AG09319 (cell line): ENCODE data around the gene PRKAG2.

Source experiments
- DNase-seq: peaks from one replicate; pipeline ENCODE4 v3.0.0-alpha.2; 2010; ENCODE audit warnings: low read depth; ENCODE audit errors: extremely low read depth
- TF ChIP-seq, protein P1 (sequence below): IDR thresholded peaks from 2 replicates; pipeline ENCODE4 v1.5.1; 2011; ENCODE audit warnings: low read depth, mild to moderate bottlenecking, inconsistent platforms, low read length, moderate library complexity

The PRKAG2 gene

DNA sequence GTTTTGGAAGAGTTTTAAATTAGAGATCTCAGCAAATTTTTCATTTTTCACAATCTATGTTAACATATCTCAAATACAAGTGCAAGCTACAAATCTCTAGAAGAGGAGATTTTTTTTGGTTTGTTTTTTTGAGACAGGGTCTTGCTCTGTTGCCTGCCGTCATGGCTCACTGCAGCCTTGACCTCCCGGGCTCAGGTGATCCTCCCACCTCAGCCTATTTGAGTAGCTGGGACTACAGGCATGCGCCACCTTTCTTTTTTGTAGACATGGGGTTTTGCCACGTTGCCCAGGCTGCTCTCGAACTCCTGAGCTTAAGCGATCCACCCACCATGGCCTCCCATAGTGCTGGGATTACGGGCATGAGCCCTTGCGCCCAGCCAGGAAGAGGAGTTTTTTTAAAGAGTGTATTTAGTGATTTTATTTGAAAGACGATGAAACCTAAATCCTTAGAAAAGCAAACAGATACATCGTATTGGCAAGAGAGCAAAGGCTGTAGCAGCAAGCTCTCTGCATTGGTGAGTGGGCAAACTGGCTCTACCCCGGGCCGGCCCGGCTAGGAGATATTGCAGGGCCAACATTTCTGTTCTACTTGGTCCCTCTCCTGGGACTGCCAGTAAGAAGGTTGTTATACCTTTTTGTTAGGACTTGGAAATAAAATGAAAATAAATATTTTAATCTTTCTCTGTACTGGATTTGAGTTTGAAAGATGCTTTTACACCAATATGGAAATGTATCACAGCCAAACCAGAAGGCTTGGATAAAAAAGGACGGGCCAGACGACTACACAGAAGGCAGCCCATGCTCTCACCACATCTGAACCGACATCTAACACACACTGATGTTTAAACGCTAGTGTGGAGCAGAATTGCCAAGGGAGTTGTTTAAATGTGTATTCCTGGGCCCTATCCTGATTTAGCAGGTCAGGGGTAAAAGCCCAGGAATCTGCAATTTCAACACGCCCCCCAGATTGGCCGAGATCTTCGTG, 307.7 kb downstream of the PRKAG2 start:
- TF ChIP-seq, protein P1, sequence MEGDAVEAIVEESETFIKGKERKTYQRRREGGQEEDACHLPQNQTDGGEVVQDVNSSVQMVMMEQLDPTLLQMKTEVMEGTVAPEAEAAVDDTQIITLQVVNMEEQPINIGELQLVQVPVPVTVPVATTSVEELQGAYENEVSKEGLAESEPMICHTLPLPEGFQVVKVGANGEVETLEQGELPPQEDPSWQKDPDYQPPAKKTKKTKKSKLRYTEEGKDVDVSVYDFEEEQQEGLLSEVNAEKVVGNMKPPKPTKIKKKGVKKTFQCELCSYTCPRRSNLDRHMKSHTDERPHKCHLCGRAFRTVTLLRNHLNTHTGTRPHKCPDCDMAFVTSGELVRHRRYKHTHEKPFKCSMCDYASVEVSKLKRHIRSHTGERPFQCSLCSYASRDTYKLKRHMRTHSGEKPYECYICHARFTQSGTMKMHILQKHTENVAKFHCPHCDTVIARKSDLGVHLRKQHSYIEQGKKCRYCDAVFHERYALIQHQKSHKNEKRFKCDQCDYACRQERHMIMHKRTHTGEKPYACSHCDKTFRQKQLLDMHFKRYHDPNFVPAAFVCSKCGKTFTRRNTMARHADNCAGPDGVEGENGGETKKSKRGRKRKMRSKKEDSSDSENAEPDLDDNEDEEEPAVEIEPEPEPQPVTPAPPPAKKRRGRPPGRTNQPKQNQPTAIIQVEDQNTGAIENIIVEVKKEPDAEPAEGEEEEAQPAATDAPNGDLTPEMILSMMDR: no peak
- no peak for DNase-seq

DNA sequence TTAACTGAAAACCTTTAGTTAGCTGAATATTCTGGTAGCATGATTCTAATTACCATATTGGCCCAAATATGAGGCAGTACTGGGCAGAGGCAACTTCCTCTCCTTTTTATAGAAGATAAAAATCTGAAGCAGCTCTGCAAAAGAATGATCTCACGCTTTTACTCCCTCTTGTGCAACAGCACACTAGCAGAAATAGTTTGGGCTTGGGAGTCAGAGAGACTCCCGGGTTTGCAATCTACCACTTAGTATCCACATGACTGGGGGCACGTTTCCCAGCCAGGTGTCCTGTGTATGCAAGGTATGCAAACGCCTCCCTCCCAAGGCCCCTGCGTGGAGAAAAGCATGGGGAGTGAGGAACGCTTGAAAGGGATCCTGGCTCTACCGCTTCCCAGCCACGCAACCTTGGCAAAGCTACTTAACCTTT, 310.0 kb downstream of the PRKAG2 start:
- peak; percentile 45 for DNase-seq
- TF ChIP-seq, protein P1: no peak

DNA sequence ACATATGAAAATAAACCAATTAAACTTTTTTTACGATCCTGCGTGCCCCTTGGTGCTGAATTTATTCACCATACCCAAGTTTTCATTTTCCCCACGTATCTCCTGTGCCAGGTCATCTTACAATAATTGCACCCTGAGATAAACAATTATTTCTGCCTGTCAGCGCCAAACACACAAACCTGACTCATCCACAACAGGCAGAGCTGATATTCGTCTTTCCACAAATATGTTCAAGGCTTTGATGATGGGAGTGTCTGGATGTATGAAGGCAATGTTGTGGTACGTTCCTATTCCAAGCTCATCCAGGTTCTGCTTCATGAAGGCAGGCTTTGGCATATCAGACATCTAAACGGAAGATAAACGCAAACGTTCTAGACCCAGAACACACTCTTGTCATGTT, 311.4 kb downstream of the PRKAG2 start:
- TF ChIP-seq, protein P1: no peak
- DNase-seq: no peak

DNA sequence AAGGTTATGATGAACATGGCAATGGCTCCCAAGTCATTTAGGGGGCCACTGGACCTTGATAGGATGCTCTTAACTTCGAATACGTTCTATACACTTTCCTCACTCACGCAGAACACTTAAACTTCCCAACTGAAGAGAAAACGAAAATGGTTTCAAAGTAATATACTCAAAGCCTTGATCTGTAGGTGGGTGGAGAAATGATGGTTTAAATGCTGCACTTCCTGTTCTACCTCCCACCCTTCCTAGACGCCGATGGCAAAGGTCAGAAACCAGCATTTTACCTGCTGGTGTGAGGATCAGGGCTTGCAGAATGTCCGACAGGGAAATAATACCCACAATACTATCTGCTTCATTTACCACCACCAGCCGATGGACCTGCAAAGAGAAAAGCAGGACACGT, 316.7 kb downstream of the PRKAG2 start:
- DNase-seq: no peak
- TF ChIP-seq, protein P1: no peak

DNA sequence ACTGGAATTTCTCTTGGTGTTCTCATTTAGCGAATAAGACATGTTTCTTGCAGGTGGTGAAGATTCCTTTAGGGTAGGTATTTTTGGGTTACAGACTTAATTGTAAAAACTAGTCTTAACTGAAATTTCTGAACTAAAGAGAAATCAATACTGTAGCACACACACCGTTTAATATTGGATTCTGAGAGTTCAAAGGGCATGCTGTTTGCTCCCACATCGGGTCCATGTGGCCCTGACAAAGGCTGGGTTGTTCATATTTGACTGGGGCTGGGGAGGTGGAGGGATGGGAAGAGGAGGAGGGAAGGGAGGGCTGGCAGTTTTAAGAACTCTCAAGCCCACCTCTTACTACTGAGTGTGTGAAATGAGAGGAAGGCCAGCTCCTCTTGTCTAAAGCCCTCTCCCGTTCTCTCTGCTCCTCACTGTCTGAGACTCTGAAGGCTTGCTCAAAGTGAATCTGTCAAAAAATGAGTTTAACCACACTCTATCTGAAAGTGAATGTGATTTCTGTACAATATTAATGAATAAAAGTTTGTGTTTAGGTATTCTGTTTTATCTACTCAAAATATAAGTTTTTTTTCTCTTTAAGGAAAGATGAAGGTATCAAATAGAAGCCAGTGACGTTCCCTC, 317.2 kb downstream of the PRKAG2 start:
- DNase-seq: no peak
- TF ChIP-seq, protein P1: no peak

DNA sequence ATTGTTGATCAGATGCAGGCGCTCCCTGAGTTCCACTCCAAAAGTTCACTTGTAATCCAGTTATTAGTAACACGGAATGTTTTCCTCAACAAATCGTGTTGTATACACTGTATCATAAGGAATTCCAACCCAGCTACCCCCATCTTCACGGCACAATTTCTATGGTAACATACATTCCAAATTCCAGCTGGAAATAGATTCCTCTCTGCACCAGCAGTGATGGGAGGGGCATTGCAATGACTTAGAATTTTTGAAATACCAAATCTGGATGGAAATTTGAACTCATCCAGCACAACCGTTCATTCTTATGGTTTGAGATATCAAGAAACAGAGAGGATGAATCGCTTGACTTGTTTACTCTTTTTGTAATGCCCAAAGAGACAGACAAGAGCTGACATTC, 318.3 kb downstream of the PRKAG2 start:
- no peak for DNase-seq
- TF ChIP-seq, protein P1: no peak

DNA sequence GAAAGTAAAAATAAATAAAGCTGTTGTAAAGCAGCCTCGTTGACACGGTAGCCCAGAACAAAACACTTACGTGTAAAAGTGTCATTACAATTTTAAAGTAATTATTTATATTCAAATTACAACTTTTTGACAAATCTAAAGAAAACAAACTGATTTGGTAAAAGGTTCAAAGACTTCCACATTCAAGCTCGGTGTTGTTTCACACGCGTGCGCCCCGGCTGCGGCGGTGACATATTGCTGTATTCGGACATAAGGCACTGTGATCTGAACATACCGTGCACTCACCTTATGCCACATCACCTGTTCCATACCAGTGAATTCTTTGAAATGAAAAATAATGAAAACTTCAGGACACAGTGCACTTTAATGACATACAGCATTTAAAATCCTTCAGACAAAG, 320.3 kb downstream of the PRKAG2 start:
- TF ChIP-seq, protein P1: no peak
- DNase-seq: no peak
